Parathyroid adenoma (tissue), 2 donors: ENCODE measurements around the gene TF.

ENCODE experiments used
- H2AFZ ChIP-seq: fragments of 300-600 bp; sonication (generic); one replicate; pipeline ENCODE4 v1.7.0; 2017; ENCODE audit warnings: antibody characterized with exemption, mild to moderate bottlenecking
- H3K27ac ChIP-seq: fragments of 300-600 bp; sonication (generic); one replicate; pipeline ENCODE4 v1.7.0; 2017
- H3K27me3 ChIP-seq: fragments of 300-600 bp; sonication (generic); one replicate; pipeline ENCODE4 v1.7.0; 2017; ENCODE audit warnings: low read length; ENCODE audit not compliant: control insufficient read depth, insufficient read depth
- H3K36me3 ChIP-seq: fragments of 300-600 bp; sonication (generic); one replicate; pipeline ENCODE4 v1.7.0; 2017; ENCODE audit warnings: low read length; ENCODE audit not compliant: control insufficient read depth, insufficient read depth
- H3K4me1 ChIP-seq: fragments of 300-600 bp; sonication (generic); one replicate; pipeline ENCODE4 v1.7.0; 2017; ENCODE audit warnings: control low read depth
- H3K4me2 ChIP-seq: fragments of 300-600 bp; sonication (generic); one replicate; pipeline ENCODE4 v1.7.0; 2017; ENCODE audit warnings: low read length
- H3K4me3 ChIP-seq: fragments of 300-600 bp; sonication (generic); one replicate; pipeline ENCODE4 v1.7.0; 2017; ENCODE audit warnings: low read depth, low read length
- H3K79me2 ChIP-seq: fragments of 300-600 bp; sonication (generic); one replicate; pipeline ENCODE4 v1.7.0; 2017; ENCODE audit warnings: control low read depth
- H3K9ac ChIP-seq: fragments of 300-600 bp; sonication (generic); one replicate; pipeline ENCODE4 v1.7.0; 2017; ENCODE audit warnings: mild to moderate bottlenecking
- H3K9me3 ChIP-seq: fragments of 300-600 bp; sonication (generic); one replicate; pipeline ENCODE4 v1.7.0; 2017; ENCODE audit warnings: low read length; ENCODE audit not compliant: control insufficient read depth
- TF ChIP-seq, protein P1 (sequence below): fragments of 300-600 bp; sonication (generic); IDR thresholded peaks from one replicate; pipeline ENCODE4 v1.7.0; 2017; ENCODE audit warnings: antibody characterized with exemption, mild to moderate bottlenecking
- donor health status: primary hyperparathyroidism.

Gene TF

DNA sequence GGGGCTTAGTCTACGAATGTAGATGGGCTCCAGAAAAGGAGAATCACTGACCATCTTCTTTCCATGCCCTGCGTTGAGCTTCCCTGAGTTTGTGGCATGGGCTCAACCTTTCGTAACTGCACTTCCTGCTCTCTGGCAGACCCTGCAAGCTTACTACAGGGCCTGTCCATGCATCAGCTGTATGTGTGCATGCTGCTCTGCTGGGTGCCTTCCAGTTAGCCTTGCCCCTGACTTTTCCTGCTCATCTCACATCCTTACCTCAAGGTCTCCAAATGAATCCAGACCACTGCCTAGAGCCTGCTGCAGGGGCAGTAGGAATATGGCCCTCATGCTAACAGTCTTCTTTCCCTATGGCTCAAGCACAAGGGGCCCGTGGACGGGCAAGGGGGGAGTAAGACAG, 2.0 kb upstream of the TF start:
- H3K27ac ChIP-seq = no peak overlapping the region

DNA sequence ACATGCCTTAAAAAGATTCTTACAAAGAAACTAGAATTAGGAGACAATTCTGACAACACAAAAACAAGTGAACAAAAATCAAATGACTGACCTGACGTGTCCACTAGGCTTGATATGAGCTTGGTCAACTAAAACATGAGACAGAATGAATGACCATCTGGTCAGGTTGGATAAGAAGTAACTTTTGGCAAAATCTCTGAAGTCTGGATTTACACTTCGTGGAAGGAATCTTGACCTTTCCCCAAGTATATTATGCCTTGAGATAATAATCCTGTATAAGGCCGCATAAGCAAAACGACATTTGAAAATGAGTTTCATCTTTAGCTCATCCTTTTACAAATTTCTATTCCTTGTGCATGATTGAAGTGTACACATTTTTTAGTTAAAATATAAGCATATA, 1.1 kb upstream of the TF start:
- TF ChIP-seq, protein P1, sequence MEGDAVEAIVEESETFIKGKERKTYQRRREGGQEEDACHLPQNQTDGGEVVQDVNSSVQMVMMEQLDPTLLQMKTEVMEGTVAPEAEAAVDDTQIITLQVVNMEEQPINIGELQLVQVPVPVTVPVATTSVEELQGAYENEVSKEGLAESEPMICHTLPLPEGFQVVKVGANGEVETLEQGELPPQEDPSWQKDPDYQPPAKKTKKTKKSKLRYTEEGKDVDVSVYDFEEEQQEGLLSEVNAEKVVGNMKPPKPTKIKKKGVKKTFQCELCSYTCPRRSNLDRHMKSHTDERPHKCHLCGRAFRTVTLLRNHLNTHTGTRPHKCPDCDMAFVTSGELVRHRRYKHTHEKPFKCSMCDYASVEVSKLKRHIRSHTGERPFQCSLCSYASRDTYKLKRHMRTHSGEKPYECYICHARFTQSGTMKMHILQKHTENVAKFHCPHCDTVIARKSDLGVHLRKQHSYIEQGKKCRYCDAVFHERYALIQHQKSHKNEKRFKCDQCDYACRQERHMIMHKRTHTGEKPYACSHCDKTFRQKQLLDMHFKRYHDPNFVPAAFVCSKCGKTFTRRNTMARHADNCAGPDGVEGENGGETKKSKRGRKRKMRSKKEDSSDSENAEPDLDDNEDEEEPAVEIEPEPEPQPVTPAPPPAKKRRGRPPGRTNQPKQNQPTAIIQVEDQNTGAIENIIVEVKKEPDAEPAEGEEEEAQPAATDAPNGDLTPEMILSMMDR = no peak
- peaks cover 13% of the 10 kb centered on the region for H3K4me1 ChIP-seq
- H3K27ac ChIP-seq = no peak overlapping the region
- no peaks in the 10 kb centered on the region for H3K9me3 ChIP-seq
- no peaks in the 10 kb centered on the region for H3K36me3 ChIP-seq
- H3K4me2 ChIP-seq = no peak overlapping the region
- H3K9ac ChIP-seq = no peak overlapping the region
- no peak overlapping the region for H3K4me3 ChIP-seq
- no peaks in the 10 kb centered on the region for H3K79me2 ChIP-seq
- H3K27me3 ChIP-seq = no peaks in the 10 kb centered on the region
- no peak overlapping the region for H2AFZ ChIP-seq

More for the DNA sequence above, 2.0 kb upstream of the TF start:
- H3K36me3 ChIP-seq = no peaks in the 10 kb centered on the region
- TF ChIP-seq, protein P1 = no peak
- H2AFZ ChIP-seq = no peak overlapping the region
- peaks cover 13% of the 10 kb centered on the region for H3K4me1 ChIP-seq
- no peak overlapping the region for H3K9ac ChIP-seq
- no peak overlapping the region for H3K4me3 ChIP-seq
- H3K4me2 ChIP-seq = no peak overlapping the region
- H3K27me3 ChIP-seq = no peaks in the 10 kb centered on the region
- H3K9me3 ChIP-seq = no peaks in the 10 kb centered on the region
- H3K79me2 ChIP-seq = no peaks in the 10 kb centered on the region

DNA sequence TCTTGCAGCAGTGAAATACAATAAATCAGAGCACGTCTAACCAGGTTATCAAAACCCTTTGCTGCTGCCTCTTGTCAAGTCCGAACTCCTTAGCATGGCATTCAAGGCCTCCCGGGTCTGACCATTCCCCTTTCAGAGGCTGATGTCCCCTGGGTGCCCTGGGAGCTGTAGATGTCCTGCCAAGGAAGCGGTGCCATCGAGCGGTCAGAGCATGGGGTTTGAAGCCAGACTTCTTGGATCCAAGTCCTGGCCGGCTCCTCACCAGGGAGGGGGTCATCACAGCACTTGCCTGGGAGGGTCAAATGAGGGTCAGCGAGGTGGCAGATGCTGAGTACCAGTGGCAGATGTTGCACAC, 496 bp downstream of the TF start:
- H3K4me2 ChIP-seq = no peak overlapping the region
- no peak overlapping the region for H3K9ac ChIP-seq
- H2AFZ ChIP-seq = peak overlapping the region; percentile 70
- H3K27me3 ChIP-seq = no peaks in the 10 kb centered on the region
- no peaks in the 10 kb centered on the region for H3K9me3 ChIP-seq
- peaks cover 13% of the 10 kb centered on the region for H3K4me1 ChIP-seq
- TF ChIP-seq, protein P1 = no peak
- H3K4me3 ChIP-seq = no peak overlapping the region
- no peak overlapping the region for H3K27ac ChIP-seq
- H3K36me3 ChIP-seq = no peaks in the 10 kb centered on the region
- H3K79me2 ChIP-seq = no peaks in the 10 kb centered on the region

DNA sequence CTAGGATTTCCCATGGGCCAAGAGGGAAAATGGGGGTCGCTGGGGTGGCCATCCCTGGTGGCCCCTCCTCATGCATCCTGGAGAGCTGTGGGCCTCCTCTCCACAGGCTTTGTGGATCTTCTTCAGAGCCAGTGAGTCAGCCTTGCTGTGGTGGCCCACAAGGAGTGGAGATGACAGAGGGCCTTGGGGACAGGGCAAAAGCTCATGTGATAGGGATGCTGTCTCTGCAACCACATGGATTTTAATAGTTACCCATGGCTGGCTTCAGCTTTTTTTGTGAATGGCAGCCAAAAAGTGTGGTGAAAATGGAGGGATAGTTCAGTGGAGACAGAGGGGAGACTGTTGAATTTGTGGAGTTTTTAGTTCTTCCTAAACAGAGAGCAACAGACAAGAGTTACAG, 1.2 kb downstream of the TF start:
- no peaks in the 10 kb centered on the region for H3K79me2 ChIP-seq
- TF ChIP-seq, protein P1 = no peak
- no peaks in the 10 kb centered on the region for H3K36me3 ChIP-seq
- no peak overlapping the region for H3K4me3 ChIP-seq
- no peaks in the 10 kb centered on the region for H3K9me3 ChIP-seq
- no peak overlapping the region for H3K9ac ChIP-seq
- peaks cover 10% of the 10 kb centered on the region for H3K4me1 ChIP-seq
- H2AFZ ChIP-seq = no peak overlapping the region
- H3K27me3 ChIP-seq = no peaks in the 10 kb centered on the region
- no peak overlapping the region for H3K27ac ChIP-seq
- H3K4me2 ChIP-seq = no peak overlapping the region

DNA sequence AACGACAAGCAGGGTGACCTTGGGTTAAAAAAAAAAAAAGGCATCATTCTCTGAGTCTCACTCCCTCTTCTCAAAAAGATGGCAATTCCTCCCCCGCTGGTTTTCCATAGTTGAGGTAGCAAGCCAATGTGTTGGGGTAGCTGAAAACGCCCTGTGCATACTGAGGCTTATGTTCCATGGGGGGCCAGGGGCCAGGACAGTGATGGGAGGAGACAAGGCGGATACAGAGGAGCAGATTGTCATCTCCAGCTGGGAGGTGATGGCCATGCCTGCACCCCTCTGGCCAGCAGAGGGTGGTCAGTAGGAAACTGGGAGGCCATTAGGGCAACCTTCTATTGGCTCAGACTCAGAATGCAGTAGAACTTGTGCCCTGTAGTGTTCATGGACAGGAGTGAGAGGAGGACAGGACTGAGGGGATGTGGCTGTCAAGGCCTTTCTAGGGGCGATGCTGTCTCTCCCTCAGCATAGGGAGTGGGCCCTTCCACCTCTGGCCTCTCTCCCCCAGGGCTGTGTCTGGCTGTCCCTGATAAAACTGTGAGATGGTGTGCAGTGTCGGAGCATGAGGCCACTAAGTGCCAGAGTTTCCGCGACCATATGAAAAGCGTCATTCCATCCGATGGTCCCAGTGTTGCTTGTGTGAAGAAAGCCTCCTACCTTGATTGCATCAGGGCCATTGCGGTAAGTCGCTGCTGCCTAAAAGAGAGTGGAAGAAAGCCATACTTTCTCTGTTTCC, 1.9 kb downstream of the TF start:
- Histone ChIP-seq H3K27ac (no peak overlapping the region), H3K9ac (no peak overlapping the region), H3K4me1 (peaks cover 3% of the 10 kb centered on the region), H3K4me2 (no peak overlapping the region), H3K79me2 (no peaks in the 10 kb centered on the region), H3K36me3 (no peaks in the 10 kb centered on the region), H3K27me3 (no peaks in the 10 kb centered on the region), H2AFZ (no peak overlapping the region), H3K9me3 (no peaks in the 10 kb centered on the region), H3K4me3 (no peak overlapping the region)
- TF ChIP-seq, protein P1 = no peak
